K562 (cell line): ENCODE results near the gene DIS3L. TPM values are rescaled to one million over a fixed set of nuclear protein-coding genes. Genes with fewer than 3 reads are reported as not detected.

Experiments used
- CBFA2T2 ChIP-seq: fragments of 450-650 bp; conservative IDR thresholded peaks from 2 replicates; pipeline ENCODE4 v1.6.1; 2017; ENCODE audit warnings: mild to moderate bottlenecking
- FOXJ3 ChIP-seq: sonication (generic); formaldehyde crosslinking; IDR thresholded peaks from 2 replicates; pipeline ENCODE4 v1.4.0; 2020; ENCODE audit warnings: mild to moderate bottlenecking, missing genetic modification reagents
- HDAC8 ChIP-seq: fragments of 450-650 bp; IDR thresholded peaks from 2 replicates; pipeline ENCODE4 v1.6.1; 2016; ENCODE audit warnings: mild to moderate bottlenecking, missing genetic modification characterization, moderate library complexity, missing compliant biosample characterization
- HNRNPH1 ChIP-seq: fragments of 200-400 bp; formaldehyde crosslinking; optimal IDR thresholded peaks from 2 replicates; pipeline ENCODE3; 2017; ENCODE audit warnings: low read depth, mild to moderate bottlenecking, low read length, moderate library complexity
- KAT7 ChIP-seq: sonication (generic); formaldehyde crosslinking; IDR thresholded peaks from 2 replicates; pipeline ENCODE4 v1.8.0; 2022; ENCODE audit warnings: missing genetic modification reagents, mild to moderate bottlenecking, borderline replicate concordance
- LEF1 ChIP-seq: fragments of 450-650 bp; IDR thresholded peaks from 2 replicates; pipeline ENCODE4 v1.6.1; 2016; ENCODE audit warnings: mild to moderate bottlenecking
- MBD2 ChIP-seq: sonication (generic); IDR thresholded peaks from 2 replicates; pipeline ENCODE4 v1.6.1; 2016; ENCODE audit warnings: low read depth, borderline replicate concordance
- OTX1 ChIP-seq: fragments of 450-650 bp; formaldehyde crosslinking; IDR thresholded peaks from 2 replicates; pipeline ENCODE4 v1.4.0; 2022; ENCODE audit warnings: mild to moderate bottlenecking
- RREB1 ChIP-seq: fragments of 250-450 bp; sonication (Bioruptor Pico); IDR thresholded peaks from 2 replicates; pipeline ENCODE4 v1.4.0; 2020
- SIRT6 ChIP-seq: IDR thresholded peaks from one replicate; pipeline ENCODE4 v1.6.1; 2012; ENCODE audit warnings: low read depth, mild to moderate bottlenecking, control low read depth, inconsistent platforms, low read length, moderate library complexity
- SRSF9 ChIP-seq: fragments of 200-400 bp; formaldehyde crosslinking; IDR thresholded peaks from 2 replicates; pipeline ENCODE4 v1.6.1; 2017; ENCODE audit warnings: low read depth, low read length, borderline replicate concordance
- STAT5A ChIP-seq: IDR thresholded peaks from 2 replicates; pipeline ENCODE4 v1.6.1; 2012; ENCODE audit warnings: low read length, inconsistent platforms, borderline replicate concordance
- TRIM24 ChIP-seq, 2 experiments: fragments of 450-650 bp; IDR thresholded peaks; 2 replicates each; pipeline ENCODE4 v1.6.1; 2016
- U2AF1 ChIP-seq: fragments of 200-400 bp; formaldehyde crosslinking; optimal IDR thresholded peaks from 2 replicates; pipeline ENCODE3; 2017; ENCODE audit warnings: mild to moderate bottlenecking, low read depth, low read length, moderate library complexity
- ZBTB7A ChIP-seq: IDR thresholded peaks from 2 replicates; pipeline ENCODE4 v1.6.1; 2011; ENCODE audit warnings: low read depth, mild to moderate bottlenecking, low read length, moderate library complexity, borderline replicate concordance; ENCODE audit not compliant: control insufficient read depth
- ZNF41 ChIP-seq: fragments of 250-450 bp; sonication (Bioruptor Pico); conservative IDR thresholded peaks from 2 replicates; pipeline ENCODE4 v1.4.0; 2020; ENCODE audit warnings: mild to moderate bottlenecking
- ZNF592 ChIP-seq: fragments of 450-650 bp; IDR thresholded peaks from 2 replicates; pipeline ENCODE4 v1.6.1; 2017; ENCODE audit warnings: antibody characterized with exemption, mild to moderate bottlenecking
- ZNF699 ChIP-seq: fragments of 250-450 bp; sonication (Bioruptor Pico); IDR thresholded peaks from 2 replicates; pipeline ENCODE4 v1.8.0; 2021; ENCODE audit warnings: mild to moderate bottlenecking, moderate library complexity; ENCODE audit not compliant: insufficient replicate concordance
- polyA plus RNA-seq, 8 experiments: library from polyadenylated mRNA; depleted of rRNA in 4 of 8; stranded (reverse) in 5 of 8; unstranded in 3 of 8; fragments of >200 nt; fragmentation: Nextera tagmentation in 2 of 8; fragmentation: Illumina TruSeq in 1 of 8; extraction: Ambion mirVana in 2 of 8; extraction: Trizol in 1 of 8; gene quantifications; 2 replicates each; pipeline versions ENCODE4 v1.2.1 to v1.2.3, GENCODE V29; 2011 to 2014; ENCODE audit warnings: inconsistent platforms in 1 of 8, missing spikeins in 1 of 8
- total RNA-seq, 7 experiments: library from RNA; depleted of rRNA in 6 of 7; stranded (reverse); fragments of >200 nt in 6 of 7; fragmentation: Illumina TruSeq in 2 of 7; extraction: Trizol in 2 of 7; gene quantifications; 2 replicates each; pipeline versions ENCODE4 v1.2.1 to v1.2.3, GENCODE V29; 2011 to 2021; ENCODE audit warnings: low replicate concordance in 1 of 7

Gene DIS3L
- total and polyA plus RNA-seq, 9 of the 15 experiments (the other 6 are each of a cell fraction or from before 2014, with no cell fraction given) = 5.9 to 34.6 (median 16.9) TPM

GRCh38 chr15:66323312-66323928 is 30.1 kb downstream of the DIS3L start (continued):
- TF ChIP-seq RREB1 (CRISPR knock-in tag) (no peak), ZNF592 (no peak), HNRNPH1 (no peak), ZNF699 (CRISPR knock-in tag) (no peak), CBFA2T2 (peak; percentile 74), HDAC8 (no peak), LEF1 (peak; percentile 40; the same call in 1 of the 2 replicates), ZBTB7A (peak; percentile 91), TRIM24 (IDR thresholded peaks at IDR 0.05) (peak in 1 of 2 experiments; percentile 15; a peak in 1 of 4 replicates), U2AF1 (no peak), FOXJ3 (CRISPR knock-in tag) (no peak), KAT7 (CRISPR knock-in tag) (no peak), SIRT6 (no peak), ZNF41 (no peak), STAT5A (no peak; the same call in 1 of the 2 replicates), MBD2 (0 out of 2 replicates have a peak, but pooled peaks have one; percentile 32), SRSF9 (no peak), OTX1 (CRISPR knock-in tag) (no peak)
